K562 (cell line): ENCODE results near the gene MAB21L3. TPM values are rescaled to one million over a fixed set of nuclear protein-coding genes. Genes with fewer than 3 reads are reported as not detected.

Source experiments
- BRCA1 ChIP-seq, 2 experiments: fragments of 450-650 bp in 1 of 2; sonication (generic) in 1 of 2; formaldehyde crosslinking in 1 of 2; IDR thresholded peaks; 2 replicates each; pipeline versions ENCODE4 v1.5.0 to v1.6.1; 2017 to 2020; ENCODE audit warnings: mild to moderate bottlenecking in 1 of 2, missing genetic modification reagents in 1 of 2
- CCAR2 ChIP-seq: fragments of 200-400 bp; formaldehyde crosslinking; IDR thresholded peaks from 2 replicates; pipeline ENCODE4 v1.6.1; 2017; ENCODE audit warnings: mild to moderate bottlenecking, low read depth, low read length
- HDAC3 ChIP-seq: fragments of 450-650 bp; IDR thresholded peaks from 2 replicates; pipeline ENCODE4 v1.6.1; 2018; ENCODE audit warnings: borderline replicate concordance, mild to moderate bottlenecking, moderate library complexity; ENCODE audit not compliant: partially characterized antibody
- HDGF ChIP-seq: fragments of 450-650 bp; IDR thresholded peaks from 2 replicates; pipeline ENCODE4 v1.6.1; 2016
- MAZ ChIP-seq, 2 experiments: fragments of 450-650 bp in 1 of 2; sonication (generic) in 1 of 2; formaldehyde crosslinking; IDR thresholded peaks in 1 of 2; conservative IDR thresholded peaks in 1 of 2; 2 replicates each; pipeline versions ENCODE4 v1.4.0 to v1.5.0; 2020; ENCODE audit warnings: mild to moderate bottlenecking in 1 of 2, missing genetic modification reagents in 1 of 2
- MBD1 ChIP-seq: fragments of 250-450 bp; sonication (Bioruptor Pico); IDR thresholded peaks from 2 replicates; pipeline ENCODE4 v1.8.0; 2022; ENCODE audit warnings: inconsistent platforms
- OTX1 ChIP-seq: fragments of 450-650 bp; formaldehyde crosslinking; IDR thresholded peaks from 2 replicates; pipeline ENCODE4 v1.4.0; 2022; ENCODE audit warnings: mild to moderate bottlenecking
- PHF20 ChIP-seq: fragments of 450-650 bp; IDR thresholded peaks from 2 replicates; pipeline ENCODE4 v1.6.1; 2018; ENCODE audit not compliant: partially characterized antibody
- SIN3B ChIP-seq: fragments of 450-650 bp; IDR thresholded peaks from 2 replicates; pipeline ENCODE4 v1.6.1; 2017; ENCODE audit warnings: low read depth, mild to moderate bottlenecking, moderate library complexity
- SUPT5H ChIP-seq: fragments of 450-650 bp; IDR thresholded peaks from 2 replicates; pipeline ENCODE4 v1.6.1; 2016
- TAF1 ChIP-seq: IDR thresholded peaks from 2 replicates; pipeline ENCODE4 v1.6.1; 2011; ENCODE audit warnings: mild to moderate bottlenecking, low read length, moderate library complexity; ENCODE audit not compliant: insufficient read depth, control insufficient read depth, severe bottlenecking; ENCODE audit errors: extremely low read depth
- TARDBP ChIP-seq: fragments of 450-650 bp; IDR thresholded peaks from 2 replicates; pipeline ENCODE4 v1.6.1; 2016
- TEAD4 ChIP-seq, 2 experiments: sonication (generic) in 1 of 2; formaldehyde crosslinking in 1 of 2; IDR thresholded peaks; 2 replicates each; pipeline versions ENCODE4 v1.6.1 to v1.8.0; 2012 to 2022; ENCODE audit warnings: borderline replicate concordance in 1 of 2, inconsistent platforms in 1 of 2, low read length in 1 of 2, mild to moderate bottlenecking in 1 of 2, missing genetic modification reagents in 1 of 2
- ZBTB1 ChIP-seq: sonication (generic); formaldehyde crosslinking; IDR thresholded peaks from 2 replicates; pipeline ENCODE4 v1.8.1; 2023; ENCODE audit warnings: missing genetic modification reagents, low read depth, mild to moderate bottlenecking, borderline replicate concordance
- ZC3H4 ChIP-seq: sonication (generic); formaldehyde crosslinking; IDR thresholded peaks from 2 replicates; pipeline ENCODE4 v1.9.0; 2021; ENCODE audit warnings: missing genetic modification reagents, borderline replicate concordance
- ZNF133 ChIP-seq: fragments of 250-450 bp; sonication (Bioruptor Pico); IDR thresholded peaks from 2 replicates; pipeline ENCODE4 v1.4.0; 2020; ENCODE audit warnings: mild to moderate bottlenecking
- ZNF274 ChIP-seq: IDR thresholded peaks from 2 replicates; pipeline ENCODE4 v1.6.1; 2011; ENCODE audit warnings: low read depth, mild to moderate bottlenecking, low read length, moderate library complexity, borderline replicate concordance
- polyA plus RNA-seq, 8 experiments: library from polyadenylated mRNA; depleted of rRNA in 4 of 8; stranded (reverse) in 5 of 8; unstranded in 3 of 8; fragments of >200 nt; fragmentation: Nextera tagmentation in 2 of 8; fragmentation: Illumina TruSeq in 1 of 8; extraction: Ambion mirVana in 2 of 8; extraction: Trizol in 1 of 8; gene quantifications; 2 replicates each; pipeline versions ENCODE4 v1.2.1 to v1.2.3, GENCODE V29; 2011 to 2014; ENCODE audit warnings: inconsistent platforms in 1 of 8, missing spikeins in 1 of 8
- total RNA-seq, 7 experiments: library from RNA; depleted of rRNA in 6 of 7; stranded (reverse); fragments of >200 nt in 6 of 7; fragmentation: Illumina TruSeq in 2 of 7; extraction: Trizol in 2 of 7; gene quantifications; 2 replicates each; pipeline versions ENCODE4 v1.2.1 to v1.2.3, GENCODE V29; 2011 to 2021; ENCODE audit warnings: low replicate concordance in 1 of 7
- TF ChIP-seq, protein P1 (sequence below): sonication (generic); formaldehyde crosslinking; IDR thresholded peaks from 2 replicates; pipeline ENCODE4 v1.8.0; 2022; ENCODE audit warnings: mild to moderate bottlenecking, low read depth, missing genetic modification reagents
- TF ChIP-seq, protein P2 (sequence below): fragments of 250-450 bp; sonication (Bioruptor Pico); IDR thresholded peaks from 2 replicates; pipeline ENCODE4 v1.8.0; 2021; ENCODE audit warnings: moderate library complexity, mild to moderate bottlenecking, inconsistent platforms
- TF ChIP-seq, protein P3 (sequence below): fragments of 450-650 bp; formaldehyde crosslinking; conservative IDR thresholded peaks from 2 replicates; pipeline ENCODE4 v1.4.0; 2022; ENCODE audit warnings: mild to moderate bottlenecking, missing genetic modification characterization
- TF ChIP-seq, protein P4 (sequence below): fragments of 250-450 bp; sonication (Bioruptor Pico); IDR thresholded peaks from 2 replicates; pipeline ENCODE4 v1.6.1; 2021; ENCODE audit warnings: mild to moderate bottlenecking

MAB21L3 gene
- total and polyA plus RNA-seq, 9 of the 15 experiments (the other 6 are each of a cell fraction or from before 2014, with no cell fraction given) = not detected

DNA sequence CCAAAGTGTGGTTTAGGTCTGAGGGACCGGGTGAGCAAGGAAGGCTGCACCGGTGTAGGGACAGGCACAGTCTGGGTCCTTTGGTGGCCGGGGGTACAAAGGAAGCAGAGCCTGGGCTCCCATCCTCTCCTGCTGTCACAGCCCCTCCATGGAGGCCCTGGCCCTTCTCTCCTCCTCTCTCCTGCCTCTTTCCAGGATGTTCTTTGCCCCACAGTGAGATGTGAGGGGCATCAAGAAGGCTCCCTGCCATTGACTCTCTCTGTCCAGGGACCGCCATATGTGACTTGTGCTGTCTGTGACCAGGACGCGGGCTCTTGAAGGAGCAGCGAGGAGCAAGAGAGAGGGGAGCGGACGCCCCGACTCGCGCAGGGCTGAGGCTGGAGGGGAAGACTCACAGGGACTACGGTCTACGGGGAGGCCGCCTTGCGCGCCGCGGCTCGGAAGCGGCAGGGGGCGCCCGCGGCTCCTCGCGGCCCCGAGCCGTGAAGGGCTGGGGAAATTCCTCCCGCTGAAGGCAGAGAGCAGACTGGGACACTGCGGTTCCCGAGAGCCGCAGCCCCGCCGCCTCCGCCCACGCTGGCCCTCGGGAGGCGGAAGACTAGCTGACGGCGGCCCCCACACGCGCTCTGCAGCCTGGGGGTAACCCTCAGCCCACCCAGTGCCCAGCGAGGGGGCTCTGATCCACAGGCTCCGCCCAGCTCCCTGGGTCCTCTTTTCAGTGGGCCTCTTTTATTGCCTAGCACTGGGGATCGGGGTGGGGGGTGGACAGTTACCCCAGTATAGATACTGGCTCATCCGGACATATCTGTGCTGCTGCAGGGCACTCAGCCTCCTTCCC lies 40.8 kb downstream of the MAB21L3 start (continued):
- TF ChIP-seq, protein P1, sequence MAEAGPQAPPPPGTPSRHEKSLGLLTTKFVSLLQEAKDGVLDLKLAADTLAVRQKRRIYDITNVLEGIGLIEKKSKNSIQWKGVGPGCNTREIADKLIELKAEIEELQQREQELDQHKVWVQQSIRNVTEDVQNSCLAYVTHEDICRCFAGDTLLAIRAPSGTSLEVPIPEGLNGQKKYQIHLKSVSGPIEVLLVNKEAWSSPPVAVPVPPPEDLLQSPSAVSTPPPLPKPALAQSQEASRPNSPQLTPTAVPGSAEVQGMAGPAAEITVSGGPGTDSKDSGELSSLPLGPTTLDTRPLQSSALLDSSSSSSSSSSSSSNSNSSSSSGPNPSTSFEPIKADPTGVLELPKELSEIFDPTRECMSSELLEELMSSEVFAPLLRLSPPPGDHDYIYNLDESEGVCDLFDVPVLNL (CRISPR knock-in tag) = no peak
- TF ChIP-seq TAF1 (no peak), ZC3H4 (CRISPR knock-in tag) (no peak), HDAC3 (no peak), HDGF (no peak), BRCA1 (IDR thresholded peaks at IDR 0.05) (no peak), BRCA1 (CRISPR knock-in tag; IDR thresholded peaks at IDR 0.05) (no peak), TARDBP (0 out of 2 replicates have a peak, but pooled peaks have one; percentile 69), CCAR2 (no peak), ZBTB1 (peak; percentile 77), MBD1 (CRISPR knock-in tag) (no peak), ZNF274 (no peak), PHF20 (peak; percentile 33), SIN3B (no peak), TEAD4 (IDR thresholded peaks at IDR 0.05; ENCODE audit: low read length) (peak; percentile 50; the same call in 1 of the 2 replicates), TEAD4 (CRISPR knock-in tag; IDR thresholded peaks at IDR 0.05; ENCODE audit: borderline replicate concordance) (no peak), ZNF133 (CRISPR knock-in tag) (no peak), OTX1 (no peak), SUPT5H (no peak), MAZ (CRISPR knock-in tag; conservative IDR thresholded peaks at IDR 0.05 in 1 of 2, IDR thresholded peaks at IDR 0.05 in 1 of 2) (peak; percentile 82 to 84)
- TF ChIP-seq, protein P2, sequence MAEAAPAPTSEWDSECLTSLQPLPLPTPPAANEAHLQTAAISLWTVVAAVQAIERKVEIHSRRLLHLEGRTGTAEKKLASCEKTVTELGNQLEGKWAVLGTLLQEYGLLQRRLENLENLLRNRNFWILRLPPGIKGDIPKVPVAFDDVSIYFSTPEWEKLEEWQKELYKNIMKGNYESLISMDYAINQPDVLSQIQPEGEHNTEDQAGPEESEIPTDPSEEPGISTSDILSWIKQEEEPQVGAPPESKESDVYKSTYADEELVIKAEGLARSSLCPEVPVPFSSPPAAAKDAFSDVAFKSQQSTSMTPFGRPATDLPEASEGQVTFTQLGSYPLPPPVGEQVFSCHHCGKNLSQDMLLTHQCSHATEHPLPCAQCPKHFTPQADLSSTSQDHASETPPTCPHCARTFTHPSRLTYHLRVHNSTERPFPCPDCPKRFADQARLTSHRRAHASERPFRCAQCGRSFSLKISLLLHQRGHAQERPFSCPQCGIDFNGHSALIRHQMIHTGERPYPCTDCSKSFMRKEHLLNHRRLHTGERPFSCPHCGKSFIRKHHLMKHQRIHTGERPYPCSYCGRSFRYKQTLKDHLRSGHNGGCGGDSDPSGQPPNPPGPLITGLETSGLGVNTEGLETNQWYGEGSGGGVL (CRISPR knock-in tag) = no peak
- TF ChIP-seq, protein P3, sequence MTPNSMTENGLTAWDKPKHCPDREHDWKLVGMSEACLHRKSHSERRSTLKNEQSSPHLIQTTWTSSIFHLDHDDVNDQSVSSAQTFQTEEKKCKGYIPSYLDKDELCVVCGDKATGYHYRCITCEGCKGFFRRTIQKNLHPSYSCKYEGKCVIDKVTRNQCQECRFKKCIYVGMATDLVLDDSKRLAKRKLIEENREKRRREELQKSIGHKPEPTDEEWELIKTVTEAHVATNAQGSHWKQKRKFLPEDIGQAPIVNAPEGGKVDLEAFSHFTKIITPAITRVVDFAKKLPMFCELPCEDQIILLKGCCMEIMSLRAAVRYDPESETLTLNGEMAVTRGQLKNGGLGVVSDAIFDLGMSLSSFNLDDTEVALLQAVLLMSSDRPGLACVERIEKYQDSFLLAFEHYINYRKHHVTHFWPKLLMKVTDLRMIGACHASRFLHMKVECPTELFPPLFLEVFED (CRISPR knock-in tag) = no peak
- TF ChIP-seq, protein P4, sequence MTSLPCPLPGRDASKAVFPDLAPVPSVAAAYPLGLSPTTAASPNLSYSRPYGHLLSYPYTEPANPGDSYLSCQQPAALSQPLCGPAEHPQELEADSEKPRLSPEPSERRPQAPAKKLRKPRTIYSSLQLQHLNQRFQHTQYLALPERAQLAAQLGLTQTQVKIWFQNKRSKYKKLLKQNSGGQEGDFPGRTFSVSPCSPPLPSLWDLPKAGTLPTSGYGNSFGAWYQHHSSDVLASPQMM (CRISPR knock-in tag) = no peak
